HepG2 (cell line): ENCODE data around the gene DISP2. TPM values are rescaled to one million over a fixed set of nuclear protein-coding genes. Genes with fewer than 3 reads are reported as not detected.

Experiments used
- HDAC6 ChIP-seq: fragments of 200-600 bp; sonication (generic); IDR thresholded peaks from 2 replicates; pipeline ENCODE4 v1.7.0; 2017; ENCODE audit warnings: mild to moderate bottlenecking, antibody characterized with exemption, low read length, low read depth
- STAG1 ChIP-seq: sonication (generic); formaldehyde crosslinking; IDR thresholded peaks from 2 replicates; pipeline ENCODE4 v1.4.0; 2020; ENCODE audit warnings: missing genetic modification reagents
- THAP9 ChIP-seq: sonication (generic); formaldehyde crosslinking; IDR thresholded peaks from 2 replicates; pipeline ENCODE4; 2020; ENCODE audit warnings: missing genetic modification reagents, mild to moderate bottlenecking, borderline replicate concordance
- XRCC5 ChIP-seq: fragments of 200-400 bp; formaldehyde crosslinking; optimal IDR thresholded peaks from 2 replicates; pipeline ENCODE3; 2017; ENCODE audit warnings: mild to moderate bottlenecking, low read length
- ZFP91 ChIP-seq: sonication (generic); formaldehyde crosslinking; IDR thresholded peaks from 2 replicates; pipeline ENCODE4 v1.9.0; 2022; ENCODE audit warnings: missing genetic modification reagents, mild to moderate bottlenecking, borderline replicate concordance
- ZNF382 ChIP-seq: sonication (generic); formaldehyde crosslinking; IDR thresholded peaks from 2 replicates; pipeline ENCODE4 v1.5.0; 2020; ENCODE audit warnings: missing genetic modification reagents, mild to moderate bottlenecking, borderline replicate concordance
- ZNF460 ChIP-seq: sonication (generic); formaldehyde crosslinking; IDR thresholded peaks from 2 replicates; pipeline ENCODE4 v1.5.1; 2020; ENCODE audit warnings: missing genetic modification reagents, mild to moderate bottlenecking, borderline replicate concordance
- polyA plus RNA-seq, 8 experiments: library from polyadenylated mRNA; depleted of rRNA in 3 of 8; stranded (reverse) in 7 of 8; unstranded in 1 of 8; fragments of >200 nt; fragmentation: Illumina TruSeq in 4 of 8; extraction: Trizol in 4 of 8; gene quantifications; 2 replicates each; pipeline versions ENCODE4 v1.2.1 to v1.2.3, GENCODE V29; 2011 to 2016; ENCODE audit warnings: low read depth in 4 of 8, missing spikeins in 1 of 8, mixed read lengths in 1 of 8; ENCODE audit not compliant: insufficient read depth in 1 of 8
- total RNA-seq, 5 experiments: library from RNA; depleted of rRNA; stranded (reverse); fragments of >200 nt; fragmentation: Illumina TruSeq; extraction: Trizol; gene quantifications; 2 replicates each; pipeline ENCODE4 v1.2.3, GENCODE V29; 2016; ENCODE audit warnings: low read depth in 1 of 5
- TF ChIP-seq, protein P1 (sequence below): sonication (generic); formaldehyde crosslinking; IDR thresholded peaks from 2 replicates; pipeline ENCODE4 v1.4.0; 2020; ENCODE audit warnings: missing genetic modification reagents, low read depth, mild to moderate bottlenecking, borderline replicate concordance
- TF ChIP-seq, protein P2 (sequence below): sonication (generic); formaldehyde crosslinking; IDR thresholded peaks from 2 replicates; pipeline ENCODE4 v1.8.1; 2022; ENCODE audit warnings: low read depth, mild to moderate bottlenecking, missing genetic modification reagents
- TF ChIP-seq, protein P3 (sequence below): IDR thresholded peaks from 2 replicates; pipeline ENCODE4 v1.6.1; 2016; ENCODE audit warnings: missing biosample characterization, missing genetic modification reagents, low read depth
- TF ChIP-seq, protein P4 (sequence below): sonication (generic); formaldehyde crosslinking; IDR thresholded peaks from 2 replicates; pipeline ENCODE4 v1.4.0; 2020; ENCODE audit warnings: missing genetic modification reagents

DISP2 gene
- total and polyA plus RNA-seq, 2 of the 13 experiments (the other 11 are each of a cell fraction or from before 2014, with no cell fraction given): 0.09 to 0.32 TPM

DNA sequence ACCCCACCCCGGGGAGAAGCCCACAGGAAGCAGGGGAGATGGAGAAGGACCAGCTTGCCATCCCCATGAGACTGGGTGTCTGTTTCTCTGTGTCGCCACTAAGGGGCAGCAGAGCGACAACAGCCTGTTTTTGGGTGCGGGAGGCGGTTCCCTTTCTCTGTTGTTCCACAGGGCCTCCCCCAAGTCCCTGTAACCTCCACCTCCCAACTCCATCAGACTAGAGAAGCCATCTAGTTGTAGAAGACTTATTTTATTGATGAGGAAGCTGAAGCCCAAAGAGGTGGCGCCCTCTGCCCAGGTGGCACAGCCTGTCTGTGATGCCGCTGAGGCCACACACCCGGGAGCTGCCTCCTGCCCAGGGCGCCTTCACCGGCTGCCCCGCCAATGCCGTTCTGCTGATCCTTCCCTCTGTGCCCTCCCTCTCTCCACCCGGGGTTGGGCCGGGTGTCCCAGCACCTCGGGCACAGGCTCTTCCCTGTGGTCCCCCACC, 13.3 kb upstream of the DISP2 start (continued):
- TF ChIP-seq THAP9 (CRISPR knock-in tag) (no peak), HDAC6 (no peak), ZFP91 (CRISPR knock-in tag) (no peak), XRCC5 (peak; percentile 77), STAG1 (CRISPR knock-in tag) (peak; percentile 71), ZNF382 (CRISPR knock-in tag) (no peak), ZNF460 (CRISPR knock-in tag) (no peak)
- TF ChIP-seq, protein P1, sequence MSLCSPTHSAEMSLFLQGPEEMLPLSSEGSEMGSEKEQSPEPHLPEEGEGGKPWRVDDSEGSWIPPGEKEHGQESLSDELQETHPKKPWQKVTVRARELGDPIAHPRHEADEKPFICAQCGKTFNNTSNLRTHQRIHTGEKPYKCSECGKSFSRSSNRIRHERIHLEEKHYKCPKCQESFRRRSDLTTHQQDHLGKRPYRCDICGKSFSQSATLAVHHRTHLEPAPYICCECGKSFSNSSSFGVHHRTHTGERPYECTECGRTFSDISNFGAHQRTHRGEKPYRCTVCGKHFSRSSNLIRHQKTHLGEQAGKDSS (CRISPR knock-in tag): no peak
- TF ChIP-seq, protein P2, sequence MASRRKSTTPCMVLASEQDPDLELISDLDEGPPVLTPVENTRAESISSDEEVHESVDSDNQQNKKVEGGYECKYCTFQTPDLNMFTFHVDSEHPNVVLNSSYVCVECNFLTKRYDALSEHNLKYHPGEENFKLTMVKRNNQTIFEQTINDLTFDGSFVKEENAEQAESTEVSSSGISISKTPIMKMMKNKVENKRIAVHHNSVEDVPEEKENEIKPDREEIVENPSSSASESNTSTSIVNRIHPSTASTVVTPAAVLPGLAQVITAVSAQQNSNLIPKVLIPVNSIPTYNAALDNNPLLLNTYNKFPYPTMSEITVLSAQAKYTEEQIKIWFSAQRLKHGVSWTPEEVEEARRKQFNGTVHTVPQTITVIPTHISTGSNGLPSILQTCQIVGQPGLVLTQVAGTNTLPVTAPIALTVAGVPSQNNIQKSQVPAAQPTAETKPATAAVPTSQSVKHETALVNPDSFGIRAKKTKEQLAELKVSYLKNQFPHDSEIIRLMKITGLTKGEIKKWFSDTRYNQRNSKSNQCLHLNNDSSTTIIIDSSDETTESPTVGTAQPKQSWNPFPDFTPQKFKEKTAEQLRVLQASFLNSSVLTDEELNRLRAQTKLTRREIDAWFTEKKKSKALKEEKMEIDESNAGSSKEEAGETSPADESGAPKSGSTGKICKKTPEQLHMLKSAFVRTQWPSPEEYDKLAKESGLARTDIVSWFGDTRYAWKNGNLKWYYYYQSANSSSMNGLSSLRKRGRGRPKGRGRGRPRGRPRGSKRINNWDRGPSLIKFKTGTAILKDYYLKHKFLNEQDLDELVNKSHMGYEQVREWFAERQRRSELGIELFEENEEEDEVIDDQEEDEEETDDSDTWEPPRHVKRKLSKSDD (CRISPR knock-in tag): no peak
- TF ChIP-seq, protein P3, sequence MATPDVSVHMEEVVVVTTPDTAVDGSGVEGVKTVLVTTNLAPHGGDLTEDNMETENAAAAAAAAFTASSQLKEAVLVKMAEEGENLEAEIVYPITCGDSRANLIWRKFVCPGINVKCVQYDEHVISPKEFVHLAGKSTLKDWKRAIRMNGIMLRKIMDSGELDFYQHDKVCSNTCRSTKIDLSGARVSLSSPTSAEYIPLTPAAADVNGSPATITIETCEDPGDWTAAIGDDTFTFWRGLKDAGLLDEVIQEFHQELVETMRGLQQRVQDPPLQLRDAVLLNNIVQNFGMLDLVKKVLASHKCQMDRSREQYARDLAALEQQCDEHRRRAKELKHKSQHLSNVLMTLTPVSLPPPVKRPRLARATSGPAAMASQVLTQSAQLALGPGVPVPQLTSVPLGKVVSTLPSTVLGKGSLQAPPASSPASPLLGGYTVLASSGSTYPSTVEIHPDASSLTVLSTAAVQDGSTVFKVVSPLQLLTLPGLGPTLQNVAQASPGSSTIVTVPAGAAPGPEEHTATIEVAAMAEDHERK (CRISPR knock-in tag): no peak
- TF ChIP-seq, protein P4, sequence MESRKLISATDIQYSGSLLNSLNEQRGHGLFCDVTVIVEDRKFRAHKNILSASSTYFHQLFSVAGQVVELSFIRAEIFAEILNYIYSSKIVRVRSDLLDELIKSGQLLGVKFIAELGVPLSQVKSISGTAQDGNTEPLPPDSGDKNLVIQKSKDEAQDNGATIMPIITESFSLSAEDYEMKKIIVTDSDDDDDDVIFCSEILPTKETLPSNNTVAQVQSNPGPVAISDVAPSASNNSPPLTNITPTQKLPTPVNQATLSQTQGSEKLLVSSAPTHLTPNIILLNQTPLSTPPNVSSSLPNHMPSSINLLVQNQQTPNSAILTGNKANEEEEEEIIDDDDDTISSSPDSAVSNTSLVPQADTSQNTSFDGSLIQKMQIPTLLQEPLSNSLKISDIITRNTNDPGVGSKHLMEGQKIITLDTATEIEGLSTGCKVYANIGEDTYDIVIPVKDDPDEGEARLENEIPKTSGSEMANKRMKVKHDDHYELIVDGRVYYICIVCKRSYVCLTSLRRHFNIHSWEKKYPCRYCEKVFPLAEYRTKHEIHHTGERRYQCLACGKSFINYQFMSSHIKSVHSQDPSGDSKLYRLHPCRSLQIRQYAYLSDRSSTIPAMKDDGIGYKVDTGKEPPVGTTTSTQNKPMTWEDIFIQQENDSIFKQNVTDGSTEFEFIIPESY (CRISPR knock-in tag): 0 out of 2 replicates have a peak, but pooled peaks have one; percentile 8
